ENCODE data around the gene RMND5B.
"Not testable (repeated sequence)": the region's sequence is repeated elsewhere in the genome, so short reads cannot be mapped to it uniquely, and the experiment has no call there.

Gene RMND5B

GRCh38 chr5:178113841-178114324 is 16.9 kb upstream of the RMND5B start:
- DNase-seq (ENCODE audit: low read depth in 1 of 2, low spot score in 1 of 2) = no peak

GRCh38 chr5:178114325-178115135 is 16.3 kb upstream of the RMND5B start:
- no peak for DNase-seq (ENCODE audit: low read depth in 1 of 2, low spot score in 1 of 2)

DNA sequence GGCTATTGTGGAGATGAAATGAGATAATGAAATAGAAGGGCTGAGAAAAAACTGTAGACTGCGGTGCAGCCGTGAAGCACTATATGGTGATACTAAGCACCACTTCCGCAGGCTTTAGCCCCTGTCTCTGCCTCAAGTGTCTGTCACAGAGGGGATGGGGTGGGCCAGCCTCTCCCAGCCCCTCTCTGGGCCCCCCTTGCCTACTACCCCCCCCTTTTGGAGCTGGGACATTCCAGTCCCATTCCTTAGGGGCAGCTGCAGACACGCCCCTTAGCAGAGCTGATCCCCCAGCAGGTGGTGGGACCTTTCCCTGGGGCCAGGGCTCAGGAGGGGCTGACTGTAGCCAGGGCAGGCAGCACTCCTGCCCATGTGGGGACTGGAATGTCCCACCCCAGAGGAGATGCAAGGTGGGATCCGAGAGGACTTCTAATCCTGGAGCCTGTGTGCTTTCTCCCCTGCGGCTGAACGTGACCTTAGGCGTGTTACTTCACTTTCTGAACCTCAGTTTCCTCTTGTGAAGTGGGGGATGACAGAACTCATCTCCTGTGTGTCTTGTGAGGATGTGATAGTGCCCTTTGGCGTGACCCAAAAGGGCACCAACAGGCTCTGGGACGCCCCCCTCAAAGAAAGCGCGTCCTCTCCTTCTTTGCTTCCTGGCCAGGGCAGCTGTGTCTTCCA is 15.5 kb upstream of the RMND5B start:
- DNase-seq (ENCODE audit: low read depth in 1 of 2, low spot score in 1 of 2) = no peak

- DNase-seq (ENCODE audit: low read depth in 1 of 2, low spot score in 1 of 2) = no peak
Observed at GRCh38 chr5:178115814-178116142, 15.0 kb upstream of the RMND5B start.

DNA sequence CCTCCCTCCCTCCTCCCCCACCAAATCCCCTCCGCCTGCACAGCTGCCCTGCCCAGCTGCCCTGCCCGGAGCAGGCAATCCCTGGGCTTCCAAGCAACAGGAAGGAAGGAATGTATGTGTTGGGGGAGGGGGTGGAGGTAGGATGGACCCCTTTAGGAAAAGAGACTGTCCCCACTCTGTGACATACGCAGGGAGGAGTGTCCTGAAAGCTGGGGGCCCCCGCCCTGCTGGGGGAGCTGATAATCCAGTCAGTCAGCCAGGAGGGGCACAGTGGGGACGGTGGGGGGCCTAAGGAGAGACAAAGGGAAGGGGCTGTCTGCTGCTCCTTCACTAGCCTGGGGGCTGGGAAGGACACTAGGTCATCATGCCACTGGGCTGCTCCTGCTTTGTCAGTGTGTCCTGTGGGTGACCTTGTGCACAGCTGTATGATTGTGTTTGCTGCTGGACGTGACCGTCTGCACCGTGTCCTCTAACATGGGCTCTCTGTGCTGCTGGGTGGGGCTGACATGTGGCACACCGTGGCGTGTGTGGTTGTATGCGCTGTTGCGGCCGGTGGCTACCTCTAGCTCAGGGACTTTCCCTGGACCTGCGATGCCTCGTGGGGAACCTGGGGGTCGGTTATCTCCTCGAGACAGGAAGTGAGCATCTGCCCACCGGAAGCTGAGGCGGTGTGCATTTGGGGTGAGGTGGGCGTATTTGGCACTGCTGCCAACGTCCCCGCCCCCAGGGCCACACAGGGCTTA is 14.5 kb upstream of the RMND5B start:
- peak in 1 of 2 donors; percentile 48 for DNase-seq (ENCODE audit: low read depth in 1 of 2, low spot score in 1 of 2)

- DNase-seq (ENCODE audit: low read depth in 1 of 2, low spot score in 1 of 2) = no peak
Observed at GRCh38 chr5:178117923-178118701, 12.7 kb upstream of the RMND5B start.

- DNase-seq (ENCODE audit: low read depth in 1 of 2, low spot score in 1 of 2) = no peak
Observed at GRCh38 chr5:178119915-178120606, 10.8 kb upstream of the RMND5B start.

DNA sequence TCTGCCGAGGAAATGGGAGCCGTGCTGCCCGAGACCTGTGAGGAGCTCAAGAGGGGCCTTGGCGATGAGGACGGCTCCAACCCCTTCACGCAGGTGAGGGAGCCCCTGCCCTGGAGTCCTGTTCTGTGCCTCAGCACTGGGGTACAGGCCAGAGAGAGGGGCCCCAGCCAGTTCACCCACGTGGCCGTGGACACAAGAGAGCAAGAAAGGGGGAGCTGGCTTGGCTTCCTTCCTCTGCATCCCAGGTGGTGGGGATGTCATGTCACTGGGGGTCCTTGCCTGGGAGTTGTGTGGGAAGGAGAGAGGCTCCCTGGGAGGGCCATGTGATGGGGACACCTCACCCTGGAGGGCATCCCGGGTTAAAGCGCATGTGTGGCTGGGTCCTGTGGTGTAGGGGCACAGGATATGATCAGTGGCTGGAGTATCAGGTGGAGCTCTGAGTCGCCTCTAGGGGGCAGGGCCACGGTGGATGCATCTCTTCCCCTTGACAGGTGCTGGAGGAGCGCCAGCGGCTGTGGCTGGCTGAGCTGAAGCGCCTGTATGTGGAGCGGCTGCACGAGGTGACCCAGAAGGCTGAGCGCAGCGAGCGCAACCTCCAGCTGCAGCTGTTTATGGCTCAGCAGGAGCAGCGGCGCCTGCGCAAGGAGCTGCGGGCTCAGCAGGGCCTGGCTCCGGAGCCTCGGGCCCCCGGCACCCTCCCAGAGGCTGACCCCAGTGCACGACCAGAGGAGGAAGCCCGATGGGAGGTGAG is 10.0 kb upstream of the RMND5B start:
- DNase-seq (ENCODE audit: low read depth in 1 of 2, low spot score in 1 of 2) = peak; percentile 61 to 76

GRCh38 chr5:178121391-178122276 is 9.2 kb upstream of the RMND5B start:
- no peak for DNase-seq (ENCODE audit: low read depth in 1 of 2, low spot score in 1 of 2)

DNA sequence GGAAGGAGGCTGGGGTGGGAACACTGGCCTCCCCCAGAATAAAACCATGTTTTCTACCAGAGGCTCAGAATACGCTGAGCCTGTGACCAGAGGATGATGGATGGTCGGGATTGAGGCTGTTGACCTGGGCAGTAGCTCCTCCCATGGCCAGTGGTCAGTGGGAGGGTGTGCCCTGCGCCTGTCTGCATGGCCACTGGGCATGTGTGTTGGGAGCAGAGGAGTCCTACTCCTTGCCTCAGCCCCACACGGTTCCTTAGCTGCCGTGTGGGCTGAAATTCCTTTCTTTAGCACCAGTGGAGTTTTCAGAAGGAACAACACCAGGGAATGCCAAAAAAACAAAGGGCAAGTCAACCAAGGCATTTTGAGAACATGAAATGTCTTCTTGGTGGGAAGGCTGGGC is 8.5 kb upstream of the RMND5B start:
- no peak for DNase-seq (ENCODE audit: low read depth in 1 of 2, low spot score in 1 of 2)

DNA sequence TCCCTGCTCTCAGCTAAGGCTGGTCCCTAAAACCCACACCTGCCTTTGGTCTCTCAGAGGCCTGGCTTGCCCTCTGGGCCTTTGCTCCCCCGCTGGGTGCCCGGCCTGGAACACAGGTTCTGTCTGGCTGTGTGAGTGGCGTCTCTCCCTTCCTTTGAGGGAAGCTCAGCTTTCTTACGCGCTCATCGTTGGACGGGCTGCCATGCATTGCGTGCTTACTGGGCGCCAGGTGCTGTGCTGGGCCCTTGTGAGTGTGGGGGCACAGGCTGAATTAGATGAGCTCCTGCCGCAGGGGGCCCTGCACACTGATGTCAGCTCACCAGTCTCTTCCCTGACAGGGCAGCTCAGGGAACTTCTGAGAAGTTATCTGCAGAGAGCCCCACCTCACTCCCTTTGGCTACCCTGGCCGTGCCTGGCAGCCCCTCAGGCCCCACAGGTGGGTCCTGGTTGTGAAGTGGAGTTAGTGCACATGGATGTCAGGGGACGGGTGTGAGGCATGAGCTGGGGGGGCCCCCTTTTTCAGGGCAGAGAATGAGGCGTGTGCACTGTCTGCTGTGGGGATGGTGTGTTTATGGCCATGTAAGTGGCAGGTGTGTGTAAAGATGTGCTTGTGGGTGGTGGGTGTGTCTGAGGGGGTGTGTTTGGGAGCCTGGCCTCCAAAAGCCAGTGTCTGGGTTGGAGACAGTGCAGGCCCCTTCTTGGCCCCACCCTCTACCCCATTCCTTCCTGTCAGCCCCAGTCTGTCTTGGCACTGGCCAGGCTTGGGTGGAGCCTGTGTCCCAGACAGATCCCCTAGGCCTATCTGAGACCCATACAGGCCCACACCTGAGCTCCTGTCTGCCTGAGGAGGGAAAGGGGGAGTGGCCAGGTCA is 7.5 kb upstream of the RMND5B start:
- DNase-seq (ENCODE audit: low read depth in 1 of 2, low spot score in 1 of 2) = no peak

DNA sequence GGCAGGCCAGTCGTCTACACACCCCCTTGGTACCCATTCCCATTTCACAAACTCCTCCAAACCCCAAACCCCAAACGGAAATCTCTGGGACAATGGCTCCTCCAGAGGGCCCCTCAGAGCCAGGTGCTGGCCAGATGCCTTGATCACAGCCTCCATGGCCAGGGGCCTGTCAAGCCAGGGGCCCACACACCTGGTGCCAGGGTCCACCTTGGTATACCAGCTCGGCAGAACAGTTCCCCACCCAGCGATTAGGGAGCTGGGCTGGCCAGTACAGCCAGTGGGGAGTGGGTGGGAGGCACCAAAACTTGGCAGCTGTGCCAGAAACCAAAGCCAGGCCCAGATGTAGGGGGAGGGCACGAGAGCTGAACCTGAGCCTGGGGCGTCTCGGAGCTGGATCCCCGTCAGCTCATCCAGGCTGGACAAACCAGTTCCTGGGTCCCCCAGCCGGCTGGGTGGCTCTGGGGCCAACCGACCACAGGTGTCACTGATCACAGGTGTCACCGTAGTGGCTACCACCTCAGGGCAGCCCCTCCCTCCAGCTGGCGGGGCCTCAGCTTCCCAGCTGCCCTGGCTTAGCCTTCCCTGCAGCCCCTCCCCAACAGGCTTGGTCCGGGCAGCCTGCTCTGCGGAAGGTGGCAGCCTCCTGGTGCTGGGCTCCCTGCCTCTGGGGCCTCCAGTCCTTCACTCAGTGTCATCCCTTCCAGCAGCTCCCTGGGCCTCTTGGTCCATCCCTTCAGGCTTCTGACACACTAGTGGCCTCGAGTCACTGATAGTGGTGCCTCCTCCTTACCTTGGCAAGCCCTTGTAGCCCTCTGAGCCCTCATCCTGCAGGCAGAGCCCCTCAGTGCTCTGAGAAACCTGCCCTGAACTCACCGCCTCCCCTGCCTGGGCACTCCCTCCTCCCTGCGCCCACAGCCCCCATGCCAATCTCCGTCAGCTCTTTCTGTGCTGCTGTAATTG is 6.6 kb upstream of the RMND5B start:
- DNase-seq (ENCODE audit: low read depth in 1 of 2, low spot score in 1 of 2) = no peak

GRCh38 chr5:178125253-178125906 is 5.4 kb upstream of the RMND5B start:
- no peak for DNase-seq (ENCODE audit: low read depth in 1 of 2, low spot score in 1 of 2)

GRCh38 chr5:178126556-178126955 is 4.3 kb upstream of the RMND5B start:
- no peak for DNase-seq (ENCODE audit: low read depth in 1 of 2, low spot score in 1 of 2)

DNA sequence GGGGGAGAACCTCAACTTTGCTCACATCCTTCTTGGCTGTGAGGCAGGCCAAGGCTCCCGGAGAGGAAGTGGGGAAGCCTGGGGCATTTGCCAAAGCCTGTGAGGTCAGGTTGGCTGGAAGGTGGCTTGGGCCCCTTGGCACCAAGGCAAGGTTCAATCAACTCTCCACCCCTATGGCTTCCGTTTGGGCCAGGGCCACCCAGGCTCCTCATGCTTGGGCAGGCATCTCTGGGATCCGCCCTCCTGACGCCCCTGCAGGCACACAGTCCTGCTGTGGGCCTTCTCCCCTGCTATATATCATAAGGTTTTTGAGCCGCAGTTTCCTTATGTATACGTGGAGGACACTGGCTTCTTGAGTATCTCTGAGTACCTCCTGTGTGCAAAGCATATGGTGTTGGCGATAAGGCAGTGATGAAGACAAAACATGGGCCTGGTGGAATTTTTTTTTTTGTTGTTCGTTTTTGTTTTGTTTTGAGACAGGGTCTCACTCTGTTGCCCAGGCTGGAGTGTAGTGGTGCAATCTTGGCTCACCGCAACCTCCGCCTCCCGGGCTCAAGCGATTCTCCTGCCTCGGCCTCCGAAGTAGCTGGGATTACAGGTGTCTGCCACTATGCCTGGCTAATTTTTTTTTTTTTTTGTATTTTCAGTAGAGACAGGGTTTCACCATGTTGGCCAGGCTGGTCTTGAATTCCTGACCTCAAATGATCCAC is 3.4 kb upstream of the RMND5B start:
- DNase-seq (ENCODE audit: low read depth in 1 of 2, low spot score in 1 of 2) = not testable (repeated sequence)

DNA sequence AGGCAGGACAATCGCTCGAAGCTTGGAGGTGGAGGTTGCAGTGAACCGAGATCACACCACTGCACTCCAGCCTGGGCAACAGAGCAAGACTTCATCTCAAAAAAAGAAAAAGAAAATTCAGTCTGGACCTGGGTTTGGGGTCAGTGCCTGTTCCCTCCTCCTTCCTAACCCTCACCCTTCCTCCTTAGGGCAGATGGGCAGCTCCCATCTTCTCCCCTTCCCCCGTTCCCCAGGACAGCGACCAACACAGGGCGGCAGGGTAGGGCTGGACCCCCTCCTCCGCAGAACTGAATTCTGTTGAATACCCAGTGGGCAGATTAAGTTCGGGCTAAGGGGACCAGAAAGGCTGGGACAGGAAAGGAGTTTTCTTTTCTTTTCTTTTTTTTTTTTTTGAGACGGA is 1.5 kb upstream of the RMND5B start:
- DNase-seq (ENCODE audit: low read depth in 1 of 2, low spot score in 1 of 2) = no peak

Measured in activated T-helper 1 cell treated with anti-CD3 and anti-CD28 coated beads, Interleukin-2, amount 50 U/mL, for 16 hours (primary cell).